AG04449 (cell line): ENCODE measurements around the gene MYO10.

Source experiments
- CTCF ChIA-PET: fragments of 350-600 bp; formaldehyde crosslinking; extraction: SDS; loops from one replicate; lab custom pipeline; 2021; ENCODE audit warnings: antibody characterized with exemption; lab: Yijun Ruan, JAX
- POLR2A ChIA-PET: fragments of 400-600, 350-600 bp; formaldehyde crosslinking; extraction: SDS; loops from one replicate; lab custom pipeline; 2020; ENCODE audit warnings: antibody characterized with exemption, inconsistent platforms; lab: Yijun Ruan, JAX
- DNase-seq: peaks from one replicate; pipeline ENCODE4 v3.0.0-alpha.2; 2010; ENCODE audit warnings: low read depth, low spot score
- H3K4me3 ChIP-seq: 2 replicates; pipeline ENCODE4 v1.5.1; 2011; ENCODE audit warnings: low read depth, mild to moderate bottlenecking, control low read depth, low read length
- CTCF ChIP-seq: IDR thresholded peaks from one replicate; pipeline ENCODE4 v1.5.1; 2011; ENCODE audit warnings: mild to moderate bottlenecking, moderate library complexity, low read length, control low read depth, inconsistent platforms; ENCODE audit not compliant: insufficient read depth; ENCODE audit errors: missing control alignments

MYO10 gene

DNA sequence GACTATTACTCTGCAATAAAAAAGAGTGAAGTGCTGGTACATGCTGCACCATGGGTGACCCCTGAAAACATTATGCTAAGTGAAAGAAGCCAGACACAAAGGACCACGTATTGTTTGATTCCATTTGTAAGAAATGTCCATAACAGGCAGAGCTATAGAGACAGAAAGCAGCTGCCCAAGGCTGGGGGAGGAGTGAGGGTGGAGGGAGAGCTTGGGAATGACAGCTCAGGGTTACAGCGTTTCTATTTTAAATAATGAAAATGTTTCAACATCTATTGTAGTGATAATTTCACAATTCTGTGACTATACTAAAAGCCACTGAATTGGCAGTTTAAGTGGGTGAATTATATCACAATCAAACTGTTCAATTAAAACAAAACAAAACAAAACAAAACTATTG, 81.7 kb downstream of the MYO10 start:
- ChIA-PET POLR2A (interaction anchor here (1.3 kb wide), 1 partner anchor 45 kb away, joined by 3 read pairs; no protein-coding TSS in a partner anchor), CTCF (interaction anchor here (0.9 to 2.3 kb wide), 5 partner anchors 8 to 335 kb away, joined by 3 to 7 read pairs (median 3); no protein-coding TSS in a partner anchor)
- DNase-seq: no peak
- no peak for TF ChIP-seq CTCF
- H3K4me3 ChIP-seq: no peak overlapping the region

GRCh38 chr5:16853518-16853917, 82.6 kb downstream of the MYO10 start:
- no peak overlapping the region for H3K4me3 ChIP-seq
- ChIA-PET CTCF (interaction anchor here (1.5 to 2.3 kb wide), 3 partner anchors 9 to 336 kb away, joined by 3 to 7 read pairs (median 6); no protein-coding TSS in a partner anchor), POLR2A (interaction anchor here (1.3 kb wide), 1 partner anchor 44 kb away, joined by 3 read pairs; no protein-coding TSS in a partner anchor)
- no peak for TF ChIP-seq CTCF
- no peak for DNase-seq

DNA sequence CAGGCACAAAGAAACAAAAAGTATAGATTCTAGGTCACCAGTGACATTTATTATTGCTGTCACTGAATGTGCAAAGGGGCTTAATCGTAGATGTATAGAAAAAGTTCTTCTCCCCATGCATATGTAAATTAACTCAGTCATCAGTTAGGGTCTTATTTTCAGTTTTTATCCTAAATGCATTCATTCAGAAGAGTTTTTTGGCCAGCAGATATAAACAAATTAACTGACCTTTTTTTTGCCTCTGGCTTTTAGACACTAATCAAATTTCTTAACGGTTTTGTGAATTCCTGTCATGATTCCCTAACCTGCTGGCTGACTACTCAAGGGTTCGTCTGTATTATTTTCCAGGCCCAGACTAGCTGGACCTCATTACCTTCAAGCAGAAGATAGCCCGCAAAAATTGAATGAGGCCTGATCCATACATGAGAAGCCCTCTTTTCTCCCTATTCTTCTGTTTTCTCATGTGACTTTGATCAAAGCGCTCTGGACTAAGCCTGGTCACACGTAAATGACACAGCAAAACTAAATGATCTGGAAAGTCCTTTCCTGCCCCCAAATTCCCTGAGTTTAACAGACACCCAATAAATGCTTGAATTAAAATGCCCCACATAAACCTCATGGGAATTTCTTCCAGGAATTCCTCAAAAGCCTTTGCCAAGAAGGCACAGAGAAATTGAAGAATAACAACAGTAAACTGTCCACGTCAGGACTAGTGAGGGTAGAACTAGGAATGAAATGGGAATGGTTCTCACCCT, 83.7 kb downstream of the MYO10 start:
- no peak for TF ChIP-seq CTCF
- ChIA-PET CTCF (no interaction called here), POLR2A (no interaction called here)
- DNase-seq: no peak
- H3K4me3 ChIP-seq: no peak overlapping the region

DNA sequence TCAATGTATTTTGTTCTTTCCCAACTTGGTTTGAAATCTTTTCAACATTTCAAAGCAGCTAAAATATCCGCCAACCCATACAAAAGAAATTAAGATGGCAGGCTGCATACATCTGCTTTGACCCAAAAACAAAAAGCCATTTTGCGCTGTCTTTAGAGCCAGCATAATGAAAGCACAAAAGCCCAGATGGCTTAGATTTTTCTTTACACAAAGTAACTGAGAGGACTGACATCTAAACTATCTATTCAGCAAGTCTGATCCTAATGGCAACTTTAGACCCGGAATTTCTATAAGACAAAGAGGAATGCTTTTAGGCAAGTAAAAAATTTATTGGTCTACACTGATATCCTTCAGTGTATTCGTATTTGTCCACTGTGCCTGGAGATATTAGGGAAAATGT, 86.3 kb downstream of the MYO10 start:
- POLR2A ChIA-PET: no interaction called here
- no peak for DNase-seq
- no peak for TF ChIP-seq CTCF
- CTCF ChIA-PET: interaction anchor here (1.1 to 1.7 kb wide), 2 partner anchors 16 to 341 kb away, joined by 3 to 5 read pairs; no protein-coding TSS in a partner anchor
- no peak overlapping the region for H3K4me3 ChIP-seq

DNA sequence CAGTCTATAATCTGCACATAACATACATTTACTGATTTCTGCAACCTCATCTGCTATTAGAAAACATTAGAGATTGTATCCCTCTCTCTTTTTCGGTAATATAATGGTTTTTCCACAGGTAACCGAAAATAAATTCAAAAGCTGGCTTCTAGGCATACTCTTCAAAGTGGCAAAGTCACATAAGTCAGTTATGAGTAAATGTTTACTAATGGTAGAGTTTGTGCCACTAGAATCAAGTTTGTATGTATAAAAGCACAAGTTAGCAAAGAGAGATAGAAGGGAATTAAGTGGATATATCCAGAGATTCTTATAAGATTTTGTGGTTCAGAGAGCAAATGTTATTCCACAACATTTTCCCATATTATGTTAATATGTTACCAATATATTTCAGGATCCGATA, 86.9 kb downstream of the MYO10 start:
- CTCF ChIA-PET: interaction anchor here (1.1 to 1.7 kb wide), 3 partner anchors 15 to 342 kb away, joined by 3 to 5 read pairs (median 4); no protein-coding TSS in a partner anchor
- DNase-seq: no peak
- POLR2A ChIA-PET: no interaction called here
- no peak for TF ChIP-seq CTCF
- no peak overlapping the region for H3K4me3 ChIP-seq

DNA sequence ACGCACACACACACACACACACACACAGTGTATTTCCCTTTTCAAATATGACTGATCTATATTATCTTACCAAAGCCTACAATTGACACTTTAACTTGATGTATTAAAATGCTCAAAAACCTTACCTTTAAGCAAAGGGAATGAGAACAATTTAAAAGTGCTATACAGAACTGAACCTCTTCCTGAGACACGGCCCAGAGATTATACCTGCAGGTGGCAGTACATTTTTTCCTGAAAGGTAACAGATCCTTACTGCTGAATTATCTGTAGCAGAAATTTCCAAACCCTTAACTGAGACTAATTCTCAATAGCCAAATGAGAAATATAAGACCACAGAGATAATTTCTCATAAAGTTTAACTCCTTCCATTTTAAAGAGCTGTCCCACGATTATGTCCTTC, 91.1 kb downstream of the MYO10 start:
- ChIA-PET CTCF (interaction anchor here (0.6 to 2.4 kb wide), 3 partner anchors 18 to 345 kb away, joined by 3 to 12 read pairs (median 3); no protein-coding TSS in a partner anchor), POLR2A (no interaction called here)
- TF ChIP-seq CTCF: no peak
- no peak overlapping the region for H3K4me3 ChIP-seq
- DNase-seq: no peak
